Hepatocyte (in vitro differentiated cells): ENCODE measurements around the gene KRTCAP3. TPM values are rescaled to one million over a fixed set of nuclear protein-coding genes. Genes with fewer than 3 reads are reported as not detected.
A peak's percentile ranks its signal among the peaks of the same experiment; 100 is the strongest.

ENCODE experiments used
- DNase-seq: peaks from one replicate; pipeline ENCODE4 v3.0.0-alpha.2; 2016; ENCODE audit warnings: low spot score
- H2AFZ ChIP-seq: fragments of 200-600 bp; sonication (generic); 2 replicates; pipeline ENCODE4 v1.6.0; 2016; ENCODE audit warnings: antibody characterized with exemption, mild to moderate bottlenecking
- H3K27ac ChIP-seq: fragments of 200-600 bp; sonication (generic); 2 replicates; pipeline ENCODE4 v1.5.1; 2016; ENCODE audit warnings: mild to moderate bottlenecking
- H3K27me3 ChIP-seq: fragments of 200-600 bp; sonication (generic); 2 replicates; pipeline ENCODE4 v1.6.1; 2016
- H3K36me3 ChIP-seq: fragments of 200-600 bp; sonication (generic); replicated peaks from 2 replicates; pipeline ENCODE4 v1.5.1; 2016; ENCODE audit warnings: low read depth; ENCODE audit not compliant: insufficient read depth
- H3K4me1 ChIP-seq: fragments of 200-600 bp; sonication (generic); 2 replicates; pipeline ENCODE4 v1.5.1; 2016; ENCODE audit warnings: mild to moderate bottlenecking, moderate library complexity; ENCODE audit not compliant: insufficient read depth
- H3K4me2 ChIP-seq: fragments of 200-600 bp; sonication (generic); 2 replicates; pipeline ENCODE4 v1.6.0; 2016
- H3K4me3 ChIP-seq: fragments of 200-600 bp; sonication (generic); 2 replicates; pipeline ENCODE4 v1.5.1; 2016; ENCODE audit warnings: mild to moderate bottlenecking
- H3K79me2 ChIP-seq: fragments of 200-600 bp; sonication (generic); 2 replicates; pipeline ENCODE4 v1.6.0; 2017; ENCODE audit warnings: mild to moderate bottlenecking
- H3K9me2 ChIP-seq: fragments of 200-600 bp; sonication (generic); replicated peaks from 2 replicates; pipeline ENCODE4 v1.6.0; 2017; ENCODE audit warnings: mild to moderate bottlenecking; ENCODE audit not compliant: insufficient read depth
- H3K9me3 ChIP-seq: fragments of 200-600 bp; sonication (generic); 2 replicates; pipeline ENCODE4 v1.5.1; 2016; ENCODE audit warnings: low read depth, mild to moderate bottlenecking
- H4K20me1 ChIP-seq: fragments of 200-600 bp; sonication (generic); 2 replicates; pipeline ENCODE4 v1.6.0; 2016; ENCODE audit warnings: mild to moderate bottlenecking; ENCODE audit not compliant: insufficient read depth, poor library complexity, severe bottlenecking
- EZH2 ChIP-seq: fragments of 200-600 bp; sonication (generic); IDR thresholded peaks from 2 replicates; pipeline ENCODE4 v1.6.1; 2016; ENCODE audit warnings: antibody characterized with exemption, mild to moderate bottlenecking, borderline replicate concordance
- EZH2phosphoT487 ChIP-seq: fragments of 200-600 bp; sonication (generic); IDR thresholded peaks from one replicate; pipeline ENCODE4 v1.6.1; 2018; ENCODE audit warnings: antibody characterized with exemption, mild to moderate bottlenecking, low read depth, moderate library complexity; ENCODE audit not compliant: unreplicated experiment, severe bottlenecking
- WGBS: methylation state at CpG from one replicate; pipeline ENCODE4 v1.1.6; 2016; ENCODE audit warnings: low lambda C conversion rate; ENCODE audit errors: missing lambda C conversion rate; 5-methylcytosine and 5-hydroxymethylcytosine counted together
- polyA plus RNA-seq: library from polyadenylated mRNA; unstranded; fragments of >200 nt; fragmentation: Nextera tagmentation; extraction: Ambion mirVana; gene quantifications from 2 replicates; pipeline ENCODE4 v1.2.1, GENCODE V29; 2016
- total RNA-seq: library from RNA; depleted of rRNA; stranded (reverse); fragments of >200 nt; gene quantifications from 2 replicates; pipeline ENCODE4 v1.2.3, GENCODE V29; 2014
- TF ChIP-seq, protein P1 (sequence below): fragments of 200-600 bp; sonication (generic); IDR thresholded peaks from 2 replicates; pipeline ENCODE4 v1.5.1; 2016; ENCODE audit warnings: antibody characterized with exemption, mild to moderate bottlenecking; ENCODE audit not compliant: poor library complexity

KRTCAP3 gene
- total and polyA plus RNA-seq, 2 experiments from 2014 or later: 19.3 to 23.3 TPM

DNA sequence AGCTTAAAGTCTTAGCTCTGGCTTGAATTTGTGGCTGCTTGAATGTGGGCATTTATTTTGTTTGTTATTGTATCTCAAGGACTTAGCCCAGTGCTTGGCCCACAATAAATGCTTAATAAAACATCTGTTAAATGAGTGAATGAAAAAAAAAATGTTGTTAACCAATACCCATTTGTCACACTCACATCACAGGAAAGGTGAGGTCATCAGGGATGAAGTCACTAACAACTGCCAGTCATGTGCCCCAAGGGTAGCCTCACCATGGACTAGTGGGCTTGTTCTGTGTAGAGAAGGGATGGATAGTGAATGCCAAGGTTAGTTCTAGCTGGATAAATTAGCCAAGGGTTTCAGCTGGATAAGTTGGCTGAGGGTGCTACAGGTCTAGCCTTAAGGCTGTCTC, 10.8 kb upstream of the KRTCAP3 start:
- no peak overlapping the region for H3K27ac ChIP-seq
- no peaks in the 10 kb centered on the region for H3K9me3 ChIP-seq
- peaks cover 13% of the 10 kb centered on the region for H3K4me1 ChIP-seq
- no peak overlapping the region for H2AFZ ChIP-seq
- H3K79me2 ChIP-seq: peaks cover 63% of the 10 kb centered on the region
- TF ChIP-seq, protein P1, sequence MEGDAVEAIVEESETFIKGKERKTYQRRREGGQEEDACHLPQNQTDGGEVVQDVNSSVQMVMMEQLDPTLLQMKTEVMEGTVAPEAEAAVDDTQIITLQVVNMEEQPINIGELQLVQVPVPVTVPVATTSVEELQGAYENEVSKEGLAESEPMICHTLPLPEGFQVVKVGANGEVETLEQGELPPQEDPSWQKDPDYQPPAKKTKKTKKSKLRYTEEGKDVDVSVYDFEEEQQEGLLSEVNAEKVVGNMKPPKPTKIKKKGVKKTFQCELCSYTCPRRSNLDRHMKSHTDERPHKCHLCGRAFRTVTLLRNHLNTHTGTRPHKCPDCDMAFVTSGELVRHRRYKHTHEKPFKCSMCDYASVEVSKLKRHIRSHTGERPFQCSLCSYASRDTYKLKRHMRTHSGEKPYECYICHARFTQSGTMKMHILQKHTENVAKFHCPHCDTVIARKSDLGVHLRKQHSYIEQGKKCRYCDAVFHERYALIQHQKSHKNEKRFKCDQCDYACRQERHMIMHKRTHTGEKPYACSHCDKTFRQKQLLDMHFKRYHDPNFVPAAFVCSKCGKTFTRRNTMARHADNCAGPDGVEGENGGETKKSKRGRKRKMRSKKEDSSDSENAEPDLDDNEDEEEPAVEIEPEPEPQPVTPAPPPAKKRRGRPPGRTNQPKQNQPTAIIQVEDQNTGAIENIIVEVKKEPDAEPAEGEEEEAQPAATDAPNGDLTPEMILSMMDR: no peak
- TF ChIP-seq EZH2: no peak
- TF ChIP-seq EZH2phosphoT487: no peak
- no peaks in the 10 kb centered on the region for H3K36me3 ChIP-seq
- H3K4me3 ChIP-seq: no peak overlapping the region
- no peaks in the 10 kb centered on the region for H3K27me3 ChIP-seq
- peak overlapping the region; percentile 91 for H3K4me2 ChIP-seq
- peaks cover 56% of the 10 kb centered on the region for H4K20me1 ChIP-seq
- H3K9me2 ChIP-seq: no peaks in the 10 kb centered on the region
- no peak for DNase-seq

DNA sequence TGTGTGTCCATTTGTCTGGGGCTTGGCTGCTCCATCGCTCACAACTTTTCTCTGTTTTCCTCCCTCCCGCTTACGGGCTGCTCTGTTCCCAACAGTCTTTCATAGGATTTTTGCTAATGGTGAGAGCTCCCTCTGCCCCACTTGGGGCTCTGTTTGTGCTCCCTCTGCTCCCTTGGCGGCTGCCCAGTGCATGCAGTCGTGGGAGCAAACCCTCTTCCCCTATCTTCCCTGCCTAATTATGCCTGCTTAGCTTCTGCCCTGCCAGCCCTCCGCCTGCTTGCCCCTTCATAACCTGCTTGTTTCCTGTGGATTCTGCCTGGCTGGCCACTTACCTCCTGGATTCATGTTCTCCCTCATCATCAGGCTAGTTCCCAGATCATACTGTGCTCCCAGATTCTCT, 6.6 kb upstream of the KRTCAP3 start:
- no peaks in the 10 kb centered on the region for H3K36me3 ChIP-seq
- no peaks in the 10 kb centered on the region for H3K9me3 ChIP-seq
- no peak overlapping the region for H3K4me3 ChIP-seq
- no peaks in the 10 kb centered on the region for H3K9me2 ChIP-seq
- TF ChIP-seq EZH2 (no peak), EZH2phosphoT487 (no peak)
- TF ChIP-seq, protein P1: no peak
- 90% methylated on average over 6 of the region's 6 CpGs for WGBS
- peaks cover 41% of the 10 kb centered on the region for H4K20me1 ChIP-seq
- no peaks in the 10 kb centered on the region for H3K27me3 ChIP-seq
- DNase-seq: no peak
- no peak overlapping the region for H2AFZ ChIP-seq
- no peak overlapping the region for H3K4me2 ChIP-seq
- H3K27ac ChIP-seq: no peak overlapping the region
- H3K79me2 ChIP-seq: peaks cover 45% of the 10 kb centered on the region
- H3K4me1 ChIP-seq: peaks cover 3% of the 10 kb centered on the region

DNA sequence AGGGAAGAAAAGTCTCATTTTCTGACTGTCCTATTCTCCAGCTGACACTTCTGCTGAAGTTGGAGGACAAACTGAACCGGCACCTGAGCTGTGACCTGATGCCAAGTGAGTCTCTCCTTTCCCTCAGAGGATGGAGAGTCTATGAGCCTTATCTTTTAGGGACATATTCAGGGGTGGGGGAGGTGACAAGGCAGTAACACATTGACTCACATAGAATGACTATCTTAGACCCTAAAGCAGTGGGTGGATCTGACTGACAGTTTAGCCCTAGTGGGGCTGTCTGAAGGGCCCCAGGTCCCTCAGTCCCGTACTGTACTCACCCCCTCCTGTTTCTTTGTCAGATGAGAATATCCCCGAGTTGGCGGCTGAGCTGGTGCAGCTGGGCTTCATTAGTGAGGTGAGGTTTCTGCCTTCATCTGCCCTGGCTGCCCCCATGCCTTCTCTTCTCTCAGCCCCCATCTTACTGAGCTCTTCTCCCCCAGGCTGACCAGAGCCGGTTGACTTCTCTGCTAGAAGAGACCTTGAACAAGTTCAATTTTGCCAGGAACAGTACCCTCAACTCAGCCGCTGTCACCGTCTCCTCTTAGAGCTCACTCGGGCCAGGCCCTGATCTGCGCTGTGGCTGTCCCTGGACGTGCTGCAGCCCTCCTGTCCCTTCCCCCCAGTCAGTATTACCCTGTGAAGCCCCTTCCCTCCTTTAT, 805 bp upstream of the KRTCAP3 start:
- Histone ChIP-seq H4K20me1 (peaks cover under 1% of the 10 kb centered on the region), H3K36me3 (no peaks in the 10 kb centered on the region)

More for the DNA sequence above, 805 bp upstream of the KRTCAP3 start:
- H3K9me3 ChIP-seq: no peaks in the 10 kb centered on the region
- H3K9me2 ChIP-seq: no peaks in the 10 kb centered on the region
- H3K4me1 ChIP-seq: peaks cover 4% of the 10 kb centered on the region
- no peak overlapping the region for H2AFZ ChIP-seq
- 82% methylated on average over 10 of the region's 10 CpGs for WGBS
- no peak overlapping the region for H3K27ac ChIP-seq
- H3K27me3 ChIP-seq: no peaks in the 10 kb centered on the region
- no peaks in the 10 kb centered on the region for H3K79me2 ChIP-seq
- no peak overlapping the region for H3K4me3 ChIP-seq
- H3K4me2 ChIP-seq: no peak overlapping the region
- no peak for DNase-seq
- TF ChIP-seq EZH2 (no peak), EZH2phosphoT487 (no peak)
- TF ChIP-seq, protein P1: no peak
